Measurements from ENCODE around the gene TCEANC.

Gene TCEANC, protein sequence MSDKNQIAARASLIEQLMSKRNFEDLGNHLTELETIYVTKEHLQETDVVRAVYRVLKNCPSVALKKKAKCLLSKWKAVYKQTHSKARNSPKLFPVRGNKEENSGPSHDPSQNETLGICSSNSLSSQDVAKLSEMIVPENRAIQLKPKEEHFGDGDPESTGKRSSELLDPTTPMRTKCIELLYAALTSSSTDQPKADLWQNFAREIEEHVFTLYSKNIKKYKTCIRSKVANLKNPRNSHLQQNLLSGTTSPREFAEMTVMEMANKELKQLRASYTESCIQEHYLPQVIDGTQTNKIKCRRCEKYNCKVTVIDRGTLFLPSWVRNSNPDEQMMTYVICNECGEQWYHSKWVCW

DNA sequence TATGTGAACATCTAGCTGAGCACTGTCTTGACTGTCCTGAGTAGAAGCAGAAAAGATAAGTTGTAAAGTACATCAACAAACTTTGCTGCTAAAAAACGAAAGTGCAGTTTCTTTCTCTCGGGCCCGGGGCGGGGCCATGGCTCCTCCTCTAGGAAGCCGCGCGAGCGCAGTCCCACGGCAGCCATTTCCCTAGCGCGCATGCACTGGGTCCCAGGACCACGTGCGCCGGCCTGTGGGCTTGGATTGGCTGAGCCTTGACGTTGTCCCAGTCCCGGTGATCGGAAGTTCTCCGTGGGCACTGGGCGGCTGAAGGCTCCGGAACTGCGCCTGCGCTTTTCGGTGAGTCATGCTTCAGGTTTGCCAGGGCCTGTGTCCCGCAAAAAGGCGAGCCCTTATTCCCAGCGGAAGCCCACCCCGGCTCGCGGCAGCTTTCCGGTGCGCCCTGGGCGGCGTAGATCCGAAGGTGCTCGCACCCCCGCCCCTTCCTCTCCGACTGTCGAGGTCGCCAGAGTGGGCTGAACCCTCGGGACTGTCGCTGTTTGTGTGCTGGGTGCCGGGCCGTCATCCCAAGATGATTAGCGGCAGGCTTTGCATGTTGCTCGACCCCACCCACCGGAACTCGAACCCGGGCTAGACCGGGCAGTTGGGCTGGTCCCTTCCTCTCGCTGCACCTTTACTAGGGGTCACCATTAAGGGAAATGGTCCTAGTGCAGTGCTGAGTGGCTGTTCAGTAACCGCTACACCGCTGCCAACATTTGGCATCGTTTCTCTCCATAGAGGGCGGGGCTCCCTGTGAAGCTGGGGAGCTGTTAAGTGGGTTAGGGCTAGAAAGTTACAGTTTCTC is at the start of gene TCEANC:
Gene TCEANC, plus strand, starts transcription at position 292 of the 844 bp plus-strand sequence. CDS start 9,368 bp downstream, outside the sequence.
- Histone ChIP-seq H3K4me1 (peaks cover 4% of the 10 kb centered on the region), H3K4me3 (ENCODE audit: low read depth, low read length) (peak within 1 kb of the TSS; percentile 69), H3K27me3 (ENCODE audit: control insufficient read depth, insufficient read depth, low read length) (no peaks in the 10 kb centered on the region), H3K4me2 (ENCODE audit: low read length) (peak within 1 kb of the TSS; percentile 75), H3K79me2 (no peaks in the 10 kb centered on the region), H3K27ac (peak within 1 kb of the TSS; percentile 90), H3K9ac (no peak within 1 kb of the TSS), H3K36me3 (ENCODE audit: control insufficient read depth, insufficient read depth, low read length) (no peaks in the 10 kb centered on the region), H2AFZ (peak within 1 kb of the TSS; percentile 87), H3K9me3 (ENCODE audit: control insufficient read depth, low read length) (no peaks in the 10 kb centered on the region)
- TF ChIP-seq CTCF (IDR thresholded peaks at IDR 0.05) = no peak

DNA sequence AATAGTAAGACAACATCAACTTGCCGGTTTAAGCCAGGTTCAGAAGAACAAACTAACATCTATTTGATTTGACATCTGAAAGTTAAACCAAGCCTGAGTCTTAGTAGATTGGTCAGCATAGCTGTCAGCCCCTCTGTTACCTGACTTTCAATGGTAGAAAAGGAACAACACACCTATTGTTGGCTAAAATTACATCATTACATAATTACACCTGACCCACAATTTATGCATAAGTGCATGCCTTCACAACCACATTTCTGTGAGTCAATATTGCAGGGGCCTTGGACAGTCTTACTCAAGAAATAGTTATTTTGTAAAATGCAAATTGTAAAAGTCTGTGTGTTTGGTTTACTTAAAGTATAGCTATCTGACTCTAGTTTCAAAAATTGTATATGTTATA is 47.3 kb upstream of the TCEANC start:
- no peak for TF ChIP-seq CTCF (IDR thresholded peaks at IDR 0.05)
- Histone ChIP-seq H3K27me3 (ENCODE audit: control insufficient read depth, insufficient read depth, low read length) (no peaks in the 10 kb centered on the region), H3K4me1 (no peaks in the 10 kb centered on the region)

DNA sequence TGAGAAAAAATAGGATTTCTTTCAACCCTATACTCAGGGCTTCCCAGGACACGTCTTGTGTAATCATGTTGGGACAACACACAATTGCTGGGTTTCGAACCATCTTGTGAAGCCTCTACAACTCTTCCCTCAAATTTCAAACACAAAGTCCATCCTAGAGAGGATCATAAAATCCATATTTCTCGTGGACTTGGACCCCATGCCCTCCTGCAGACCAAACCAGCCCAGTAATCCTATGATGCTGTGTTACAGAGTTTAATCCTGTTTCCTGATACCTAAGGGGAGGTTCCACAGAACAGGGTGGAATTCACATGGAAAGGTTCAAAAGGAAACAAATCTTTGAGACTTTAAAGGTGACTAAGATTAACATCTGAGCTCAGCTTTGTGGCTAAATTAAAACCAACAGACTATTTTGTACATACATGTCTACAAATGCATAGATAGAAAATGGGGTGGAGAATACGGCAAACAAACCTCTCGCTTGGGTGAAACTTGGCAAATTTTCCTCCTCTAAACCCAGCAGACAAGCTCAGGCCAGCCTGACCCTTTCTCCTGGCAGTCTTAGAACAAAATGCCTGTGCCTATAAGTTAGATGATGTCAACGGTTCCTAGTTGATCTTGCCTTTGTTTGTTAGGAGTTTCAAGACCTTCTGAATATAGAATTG is 45.5 kb upstream of the TCEANC start:
- no peak overlapping the region for H3K27ac ChIP-seq
- H2AFZ ChIP-seq = no peak overlapping the region
- H3K36me3 ChIP-seq (ENCODE audit: control insufficient read depth, insufficient read depth, low read length) = no peaks in the 10 kb centered on the region
- no peak for TF ChIP-seq CTCF (IDR thresholded peaks at IDR 0.05)
- H3K4me3 ChIP-seq (ENCODE audit: low read depth, low read length) = no peak overlapping the region
- H3K4me2 ChIP-seq (ENCODE audit: low read length) = no peak overlapping the region
- H3K4me1 ChIP-seq = no peaks in the 10 kb centered on the region
- no peaks in the 10 kb centered on the region for H3K79me2 ChIP-seq
- H3K9ac ChIP-seq = no peak overlapping the region
- no peaks in the 10 kb centered on the region for H3K27me3 ChIP-seq (ENCODE audit: control insufficient read depth, insufficient read depth, low read length)
- no peaks in the 10 kb centered on the region for H3K9me3 ChIP-seq (ENCODE audit: control insufficient read depth, low read length)

More for the DNA sequence above, 47.3 kb upstream of the TCEANC start:
- Histone ChIP-seq H3K4me3 (ENCODE audit: low read depth, low read length) (no peak overlapping the region), H3K4me2 (ENCODE audit: low read length) (no peak overlapping the region), H2AFZ (no peak overlapping the region), H3K9ac (no peak overlapping the region), H3K9me3 (ENCODE audit: control insufficient read depth, low read length) (no peaks in the 10 kb centered on the region), H3K79me2 (no peaks in the 10 kb centered on the region), H3K27ac (no peak overlapping the region), H3K36me3 (ENCODE audit: control insufficient read depth, insufficient read depth, low read length) (no peaks in the 10 kb centered on the region)

DNA sequence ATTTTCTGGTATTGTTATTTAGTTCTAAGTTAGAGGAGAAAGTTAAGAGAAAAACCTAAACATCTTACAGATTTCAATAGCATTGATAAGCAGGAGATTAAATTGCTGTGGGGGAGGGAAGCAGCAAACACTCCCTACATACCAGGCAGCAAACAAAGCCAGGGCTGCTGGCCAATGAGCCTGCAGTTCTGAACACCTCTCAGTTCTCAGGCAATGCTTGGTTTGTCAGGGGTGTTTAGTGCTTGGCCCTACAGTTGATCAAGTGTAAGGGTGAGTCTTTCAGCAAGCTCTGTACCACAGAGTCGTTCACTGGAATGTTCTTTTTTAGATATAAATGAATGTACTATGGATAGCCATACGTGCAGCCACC is 45.0 kb upstream of the TCEANC start:
- H3K4me3 ChIP-seq (ENCODE audit: low read depth, low read length) = no peak overlapping the region
- H3K27me3 ChIP-seq (ENCODE audit: control insufficient read depth, insufficient read depth, low read length) = no peaks in the 10 kb centered on the region
- H3K9ac ChIP-seq = no peak overlapping the region
- no peak overlapping the region for H3K4me2 ChIP-seq (ENCODE audit: low read length)
- H3K27ac ChIP-seq = no peak overlapping the region
- no peaks in the 10 kb centered on the region for H3K9me3 ChIP-seq (ENCODE audit: control insufficient read depth, low read length)
- TF ChIP-seq CTCF (IDR thresholded peaks at IDR 0.05) = no peak
- H3K4me1 ChIP-seq = no peaks in the 10 kb centered on the region
- no peak overlapping the region for H2AFZ ChIP-seq
- H3K79me2 ChIP-seq = no peaks in the 10 kb centered on the region
- no peaks in the 10 kb centered on the region for H3K36me3 ChIP-seq (ENCODE audit: control insufficient read depth, insufficient read depth, low read length)
